ENCODE measurements around the gene TMEM184B. TPM values are rescaled to one million over a fixed set of nuclear protein-coding genes. Genes with fewer than 3 reads are reported as not detected.

TMEM184B gene
- total RNA-seq, 2 experiments from 2014 or later: 24.4 to 26.6 TPM

DNA sequence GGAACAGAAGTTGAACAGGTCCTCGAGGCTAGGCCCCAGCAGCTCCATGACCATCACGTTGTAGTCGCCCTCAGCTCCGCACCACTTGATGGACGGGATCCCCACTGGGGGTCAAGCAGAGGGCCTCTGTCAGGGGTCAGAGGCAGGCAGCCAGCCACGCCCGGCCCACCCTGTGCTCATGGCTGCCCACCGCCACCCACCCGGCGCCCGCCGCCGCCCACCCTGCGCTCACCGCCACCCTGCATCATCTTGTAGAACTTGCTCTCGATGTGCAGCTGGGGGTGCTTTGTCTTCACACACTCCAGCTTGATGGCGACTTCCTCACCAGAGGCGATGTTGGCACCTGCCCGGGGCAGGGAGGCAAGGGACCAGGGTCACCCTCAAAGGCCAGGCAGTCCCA is 30.1 kb upstream of the TMEM184B start:
- H3K36me3 Mint-ChIP-seq: peaks cover 35% of the 10 kb centered on the region
- peaks cover 27% of the 10 kb centered on the region for H3K4me1 Mint-ChIP-seq (ENCODE audit: low read depth)
- intact Hi-C loops (cut with micrococcal nuclease): no loop called here
- no peaks in the 10 kb centered on the region for H3K27me3 Mint-ChIP-seq
- no peak overlapping the region for H3K27ac Mint-ChIP-seq
- no peak for DNase-seq
- CTCF ChIA-PET: interaction anchor here (1.1 kb wide), 1 partner anchor 250 kb away, joined by 3 read pairs; no protein-coding TSS in a partner anchor
- H3K4me3 Mint-ChIP-seq: no peak overlapping the region
- H3K9me3 Mint-ChIP-seq: no peaks in the 10 kb centered on the region
- POLR2A ChIA-PET: no interaction called here

DNA sequence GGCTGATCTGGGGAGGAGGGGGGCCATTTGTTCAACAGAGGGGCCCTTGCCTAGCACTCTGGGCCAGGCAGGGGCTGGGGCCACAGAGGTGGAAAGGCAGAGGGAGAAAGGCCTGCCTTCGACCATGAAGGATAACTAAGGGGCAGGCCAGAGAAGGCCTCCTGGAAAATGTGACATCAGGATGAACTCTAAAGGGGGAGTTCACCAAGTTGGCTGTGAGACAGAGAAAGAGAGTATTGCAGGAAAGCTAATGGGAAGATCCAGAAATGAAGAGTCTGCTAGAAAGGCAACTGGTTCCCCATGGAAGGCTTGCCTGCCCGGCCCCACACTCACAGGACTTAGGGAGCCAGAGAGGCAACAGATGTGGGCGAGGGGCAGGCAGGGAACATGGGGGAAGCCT is 28.1 kb upstream of the TMEM184B start:
- POLR2A ChIA-PET: no interaction called here
- Mint-ChIP-seq H3K27ac (no peak overlapping the region), H3K4me3 (no peak overlapping the region)

DNA sequence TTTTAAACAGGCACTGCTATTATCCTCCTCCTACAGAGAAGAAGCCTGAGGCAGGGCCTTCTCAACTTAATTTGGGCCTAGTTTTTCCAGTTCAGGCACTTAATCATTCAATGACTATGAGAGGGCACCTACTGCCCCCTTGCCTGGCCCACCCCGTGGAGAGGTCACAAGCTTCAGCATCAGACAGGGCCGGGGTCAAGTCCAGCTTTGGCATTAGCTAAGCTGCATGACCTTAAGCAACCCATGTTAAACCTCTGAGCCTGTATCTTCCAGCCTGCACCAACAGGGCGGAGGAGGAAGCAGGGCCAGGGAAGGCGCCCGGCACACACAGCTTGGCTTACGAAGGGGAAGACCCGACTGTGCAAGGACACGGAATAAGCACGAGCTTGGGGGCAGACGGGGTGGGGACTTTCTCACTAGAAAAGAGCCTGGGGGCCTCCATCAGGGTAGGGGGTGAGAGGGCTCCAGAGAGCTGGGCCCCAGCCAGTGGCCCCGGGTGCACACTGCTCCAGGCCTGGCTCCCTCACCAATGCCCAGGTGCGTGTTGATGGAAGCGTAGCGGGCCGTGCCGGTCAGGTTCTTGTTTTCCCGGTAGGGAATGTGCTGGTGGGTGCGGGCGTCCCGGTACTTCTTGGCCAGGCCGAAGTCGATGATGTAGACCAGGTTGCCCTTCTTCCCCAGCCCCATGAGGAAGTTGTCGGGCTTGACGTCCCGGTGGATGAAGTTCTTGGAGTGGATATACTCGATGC is 27.6 kb upstream of the TMEM184B start:
- Mint-ChIP-seq H3K27ac (no peak overlapping the region), H3K4me3 (no peak overlapping the region), H3K27me3 (no peaks in the 10 kb centered on the region), H3K4me1 (ENCODE audit: low read depth) (peaks cover 12% of the 10 kb centered on the region), H3K9me3 (no peaks in the 10 kb centered on the region), H3K36me3 (peaks cover 42% of the 10 kb centered on the region)
- DNase-seq: no peak
- POLR2A ChIA-PET: no interaction called here
- intact Hi-C loops (cut with micrococcal nuclease): no loop called here
- CTCF ChIA-PET: no interaction called here

More for the DNA sequence above, 28.1 kb upstream of the TMEM184B start:
- Mint-ChIP-seq H3K4me1 (ENCODE audit: low read depth) (peaks cover 18% of the 10 kb centered on the region), H3K9me3 (no peaks in the 10 kb centered on the region), H3K36me3 (peaks cover 42% of the 10 kb centered on the region), H3K27me3 (no peaks in the 10 kb centered on the region)
- DNase-seq: no peak
- CTCF ChIA-PET: interaction anchor here (0.7 kb wide), 1 partner anchor 249 kb away, joined by 3 read pairs; no protein-coding TSS in a partner anchor
- intact Hi-C loops (cut with micrococcal nuclease): no loop called here

GRCh38 chr22:38299770-38300102 is 26.9 kb upstream of the TMEM184B start:
- Mint-ChIP-seq H3K27ac (no peak overlapping the region), H3K36me3 (peaks cover 42% of the 10 kb centered on the region), H3K4me1 (ENCODE audit: low read depth) (peaks cover 8% of the 10 kb centered on the region), H3K9me3 (no peaks in the 10 kb centered on the region), H3K4me3 (no peak overlapping the region), H3K27me3 (no peaks in the 10 kb centered on the region)
- no peak for DNase-seq
- intact Hi-C loops (cut with micrococcal nuclease): loop anchor here (2.0 kb wide), 1 partner anchor 53 kb away; no protein-coding TSS in a partner anchor
- POLR2A ChIA-PET: no interaction called here
- CTCF ChIA-PET: no interaction called here

DNA sequence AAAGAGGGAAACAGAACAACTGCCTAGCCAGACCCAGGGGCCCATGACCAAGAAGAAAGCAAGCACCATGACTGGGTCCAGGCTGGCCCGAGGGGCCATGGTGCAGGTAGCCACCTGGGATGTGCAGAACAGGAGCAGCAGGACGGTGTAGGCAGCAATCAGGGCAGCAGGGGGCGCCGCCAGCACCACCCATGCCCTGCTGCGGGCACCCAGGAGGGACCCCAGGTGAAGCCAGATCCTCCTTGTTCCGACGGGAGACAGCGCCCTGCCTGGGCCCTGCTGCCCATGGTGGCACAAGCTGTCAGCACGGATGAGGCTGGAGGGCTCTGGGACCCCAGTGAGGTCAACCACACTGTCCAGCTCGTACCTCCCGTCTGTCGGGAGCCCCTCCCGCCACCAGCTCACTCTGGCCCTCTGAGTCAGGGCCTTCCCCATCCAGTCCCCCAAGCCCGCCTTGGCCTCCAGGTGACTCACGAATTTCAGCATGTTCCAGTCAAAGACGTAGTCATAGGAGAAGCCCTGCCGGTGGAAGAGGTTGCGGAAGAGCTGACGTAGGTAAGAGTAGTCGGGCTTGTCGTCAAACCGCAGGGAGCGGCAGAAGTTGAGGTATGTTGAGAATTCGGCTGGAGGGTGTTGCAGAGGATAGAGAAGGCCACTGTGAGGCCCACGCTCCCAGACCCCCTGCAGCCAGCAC is 25.6 kb upstream of the TMEM184B start:
- peaks cover 37% of the 10 kb centered on the region for H3K36me3 Mint-ChIP-seq
- no peaks in the 10 kb centered on the region for H3K9me3 Mint-ChIP-seq
- ChIA-PET CTCF (interaction anchor here (0.7 to 1.3 kb wide), 6 partner anchors 13 to 246 kb away, joined by 3 to 5 read pairs (median 4); no protein-coding TSS in a partner anchor), POLR2A (no interaction called here)
- no peak overlapping the region for H3K27ac Mint-ChIP-seq
- DNase-seq: peak; percentile 60
- H3K4me3 Mint-ChIP-seq: no peak overlapping the region
- H3K27me3 Mint-ChIP-seq: no peaks in the 10 kb centered on the region
- intact Hi-C loops (cut with micrococcal nuclease): loop anchor here (2.0 kb wide), 1 partner anchor 54 kb away; no protein-coding TSS in a partner anchor
- no peaks in the 10 kb centered on the region for H3K4me1 Mint-ChIP-seq (ENCODE audit: low read depth)

DNA sequence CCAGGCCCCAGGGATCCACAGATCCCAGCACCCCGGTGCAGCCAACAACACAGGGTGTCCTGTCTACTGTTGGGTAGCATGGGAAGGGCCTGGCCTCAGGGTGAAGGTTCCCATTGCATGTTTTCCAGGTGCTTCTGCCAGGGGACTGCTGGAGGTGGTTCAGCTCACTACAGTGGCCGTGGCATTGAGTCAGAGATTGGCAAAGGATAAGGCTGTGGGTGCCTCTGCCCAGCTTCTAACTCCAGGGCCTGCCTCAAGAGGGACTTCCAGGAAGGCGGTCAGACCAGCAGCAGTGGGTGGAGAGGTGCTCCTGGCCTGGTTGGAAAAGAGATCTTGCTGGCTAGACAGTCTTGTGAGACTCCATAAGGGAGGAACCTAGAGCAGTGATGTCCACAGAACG is 23.6 kb upstream of the TMEM184B start:
- CTCF ChIA-PET: interaction anchor here (0.7 to 1.3 kb wide), 2 partner anchors 53 to 182 kb away, joined by 4 to 5 read pairs; no protein-coding TSS in a partner anchor

DNA sequence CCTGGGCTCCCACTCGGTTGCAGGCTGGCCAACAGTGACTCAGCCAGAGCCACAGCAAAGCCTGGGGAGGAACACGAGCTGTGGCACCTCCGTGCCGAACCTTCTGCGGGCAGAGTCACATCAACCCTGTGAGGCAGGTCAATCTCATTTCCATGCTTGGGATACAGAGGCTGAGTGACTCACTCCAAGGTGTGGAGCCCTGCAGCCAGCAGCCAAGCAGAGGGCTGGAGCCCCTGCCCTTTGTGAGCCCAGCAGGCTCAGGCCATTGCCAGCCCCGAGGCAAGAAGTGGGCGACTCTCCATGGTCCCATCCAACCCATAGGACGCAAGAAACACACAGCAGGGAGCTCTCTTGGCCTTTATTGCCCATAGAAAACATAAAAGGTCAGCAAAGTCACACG is 23.1 kb upstream of the TMEM184B start:
- no peaks in the 10 kb centered on the region for H3K9me3 Mint-ChIP-seq
- H3K36me3 Mint-ChIP-seq: peaks cover 32% of the 10 kb centered on the region
- POLR2A ChIA-PET: no interaction called here
- no peak overlapping the region for H3K27ac Mint-ChIP-seq
- no peak overlapping the region for H3K4me3 Mint-ChIP-seq
- no peaks in the 10 kb centered on the region for H3K4me1 Mint-ChIP-seq (ENCODE audit: low read depth)
- no peaks in the 10 kb centered on the region for H3K27me3 Mint-ChIP-seq
- no peak for DNase-seq
- CTCF ChIA-PET: interaction anchor here (0.7 to 1.3 kb wide), 2 partner anchors 54 to 181 kb away, joined by 4 to 5 read pairs; no protein-coding TSS in a partner anchor
- intact Hi-C loops (cut with micrococcal nuclease): no loop called here

More for the DNA sequence above, 23.6 kb upstream of the TMEM184B start:
- Mint-ChIP-seq H3K27me3 (no peaks in the 10 kb centered on the region), H3K4me1 (ENCODE audit: low read depth) (no peaks in the 10 kb centered on the region), H3K36me3 (peaks cover 34% of the 10 kb centered on the region), H3K9me3 (no peaks in the 10 kb centered on the region), H3K4me3 (no peak overlapping the region), H3K27ac (no peak overlapping the region)
- no peak for DNase-seq
- POLR2A ChIA-PET: interaction anchor here (1.2 kb wide), 1 partner anchor 12 kb away, joined by 3 read pairs; no protein-coding TSS in a partner anchor
- intact Hi-C loops (cut with micrococcal nuclease): no loop called here

- no peaks in the 10 kb centered on the region for H3K9me3 Mint-ChIP-seq
- ChIA-PET POLR2A (no interaction called here), CTCF (interaction anchor here (0.7 to 1.3 kb wide), 2 partner anchors 54 to 181 kb away, joined by 4 to 5 read pairs; no protein-coding TSS in a partner anchor)
- H3K27ac Mint-ChIP-seq: no peak overlapping the region
- H3K4me1 Mint-ChIP-seq (ENCODE audit: low read depth): no peaks in the 10 kb centered on the region
- H3K27me3 Mint-ChIP-seq: no peaks in the 10 kb centered on the region
- no peak for DNase-seq
- intact Hi-C loops (cut with micrococcal nuclease): no loop called here
- peaks cover 27% of the 10 kb centered on the region for H3K36me3 Mint-ChIP-seq
- no peak overlapping the region for H3K4me3 Mint-ChIP-seq
Measured at GRCh38 chr22:38295339-38295738, 22.5 kb upstream of the TMEM184B start.

DNA sequence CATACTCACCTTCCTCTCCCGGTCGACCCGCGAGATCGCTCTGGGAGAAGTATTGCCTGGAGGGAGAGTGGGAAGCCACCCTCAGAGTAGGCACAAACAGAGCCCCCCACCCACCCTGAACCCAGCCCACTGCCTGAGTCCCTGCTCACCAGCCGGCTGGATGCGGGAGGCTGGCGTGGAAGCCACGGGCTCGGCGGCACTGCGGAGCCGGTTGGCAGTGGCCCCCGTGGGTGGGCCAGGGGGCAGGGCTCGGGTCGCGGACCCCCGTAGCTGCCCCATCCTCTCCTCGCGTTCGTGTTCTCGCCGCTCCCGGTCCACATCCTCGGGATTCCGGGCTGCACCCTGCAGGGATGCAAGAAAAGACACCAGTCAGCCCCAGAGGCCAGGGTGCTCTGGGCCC is 21.4 kb upstream of the TMEM184B start:
- H3K9me3 Mint-ChIP-seq: no peaks in the 10 kb centered on the region
- ChIA-PET POLR2A (no interaction called here), CTCF (no interaction called here)

DNA sequence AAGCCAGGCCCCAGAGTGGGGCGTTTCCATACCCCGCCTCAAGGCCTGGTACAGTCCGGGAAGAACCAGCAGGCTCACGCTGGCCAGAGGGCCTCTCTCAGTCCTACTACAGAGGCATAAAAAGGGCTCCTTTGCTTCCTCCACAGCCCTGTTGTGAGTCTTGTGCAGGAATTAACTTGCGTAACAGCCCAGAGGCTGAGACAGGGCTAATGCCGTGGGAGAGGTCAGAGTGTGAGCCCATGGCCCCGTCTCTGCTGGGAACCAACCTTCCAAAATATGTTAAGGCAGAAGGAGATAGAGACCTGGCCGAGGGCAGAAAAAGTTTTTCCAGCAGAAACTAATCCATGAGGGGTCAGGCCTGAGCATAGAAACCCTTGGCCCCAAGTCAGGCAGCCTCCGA is 19.9 kb upstream of the TMEM184B start:
- peaks cover 15% of the 10 kb centered on the region for H3K36me3 Mint-ChIP-seq

More for the DNA sequence above, 21.4 kb upstream of the TMEM184B start:
- no peak for DNase-seq
- intact Hi-C loops (cut with micrococcal nuclease): no loop called here
- H3K4me1 Mint-ChIP-seq (ENCODE audit: low read depth): no peaks in the 10 kb centered on the region
- H3K4me3 Mint-ChIP-seq: no peak overlapping the region
- H3K27ac Mint-ChIP-seq: no peak overlapping the region
- H3K27me3 Mint-ChIP-seq: no peaks in the 10 kb centered on the region
- peaks cover 21% of the 10 kb centered on the region for H3K36me3 Mint-ChIP-seq

GRCh38 chr22:38291201-38291777 is 18.5 kb upstream of the TMEM184B start:
- intact Hi-C loops (cut with micrococcal nuclease): no loop called here
- H3K27me3 Mint-ChIP-seq: no peaks in the 10 kb centered on the region
- peaks cover 7% of the 10 kb centered on the region for H3K36me3 Mint-ChIP-seq
- no peak for DNase-seq
- no peak overlapping the region for H3K27ac Mint-ChIP-seq
- no peaks in the 10 kb centered on the region for H3K9me3 Mint-ChIP-seq
- POLR2A ChIA-PET: no interaction called here
- CTCF ChIA-PET: no interaction called here
- H3K4me3 Mint-ChIP-seq: no peak overlapping the region
- no peaks in the 10 kb centered on the region for H3K4me1 Mint-ChIP-seq (ENCODE audit: low read depth)

More for the DNA sequence above, 19.9 kb upstream of the TMEM184B start:
- H3K27me3 Mint-ChIP-seq: no peaks in the 10 kb centered on the region
- no peaks in the 10 kb centered on the region for H3K4me1 Mint-ChIP-seq (ENCODE audit: low read depth)
- no peak overlapping the region for H3K4me3 Mint-ChIP-seq
- no peak for DNase-seq
- intact Hi-C loops (cut with micrococcal nuclease): no loop called here
- ChIA-PET CTCF (no interaction called here), POLR2A (interaction anchor here (0.6 kb wide), 1 partner anchor 12 kb away, joined by 3 read pairs; no protein-coding TSS in a partner anchor)
- H3K27ac Mint-ChIP-seq: no peak overlapping the region
- no peaks in the 10 kb centered on the region for H3K9me3 Mint-ChIP-seq

GRCh38 chr22:38290347-38290746 is 17.5 kb upstream of the TMEM184B start:
- ChIA-PET CTCF (no interaction called here), POLR2A (no interaction called here)
- Mint-ChIP-seq H3K27ac (no peak overlapping the region), H3K4me3 (no peak overlapping the region), H3K36me3 (peaks cover 7% of the 10 kb centered on the region), H3K9me3 (no peaks in the 10 kb centered on the region), H3K4me1 (ENCODE audit: low read depth) (no peaks in the 10 kb centered on the region), H3K27me3 (no peaks in the 10 kb centered on the region)
- intact Hi-C loops (cut with micrococcal nuclease): no loop called here
- DNase-seq: no peak
